ENCODE results near the gene ITIH4.

The ITIH4 gene

DNA sequence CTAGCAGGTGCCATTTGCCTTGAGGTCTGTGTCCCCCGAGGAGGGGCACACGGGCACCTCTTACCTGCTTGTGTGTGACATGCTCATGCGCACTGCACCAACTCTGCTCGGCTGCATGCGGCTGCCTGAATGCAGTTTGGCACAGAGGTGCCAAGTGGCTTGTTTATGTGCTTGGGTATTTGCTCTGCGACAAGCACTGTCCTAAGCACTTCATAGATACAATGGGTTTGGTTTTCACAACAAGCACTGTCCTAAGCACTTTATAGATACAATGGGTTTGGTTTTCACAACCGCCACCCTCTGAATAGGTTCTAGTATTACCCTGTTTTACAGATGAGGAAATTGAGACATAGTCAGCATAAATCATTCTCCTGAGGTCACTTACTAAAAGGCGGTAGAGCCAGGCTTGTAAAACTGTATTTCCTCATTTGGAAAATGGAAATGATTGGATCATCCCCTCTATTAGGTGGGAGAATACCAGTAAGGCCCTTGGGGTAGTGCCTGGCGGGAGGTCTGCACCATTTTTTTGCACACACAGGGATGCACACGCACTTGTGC is 487 bp downstream of the ITIH4 start:
- no peak for DNase-seq

DNA sequence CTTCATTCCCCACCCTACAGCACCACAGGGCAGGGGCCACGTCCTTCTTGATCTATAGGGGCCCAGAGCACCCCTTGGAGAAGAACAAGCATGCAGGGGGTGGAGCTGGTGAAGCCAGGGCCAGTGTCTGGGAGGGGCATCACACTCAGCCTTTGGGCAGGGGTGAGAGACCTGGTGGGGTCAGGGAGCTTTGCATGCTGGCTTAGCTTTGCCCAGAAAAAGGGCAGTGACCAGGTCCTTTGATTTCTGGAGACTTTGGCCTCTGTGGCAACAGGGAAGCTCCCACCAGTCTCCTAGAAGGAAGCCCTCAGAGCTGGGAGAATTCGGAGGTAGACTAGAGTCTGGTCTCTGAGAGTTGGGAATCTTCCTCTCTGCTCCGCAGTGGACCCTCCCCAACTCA is 990 bp downstream of the ITIH4 start:
- DNase-seq, result no peak

DNA sequence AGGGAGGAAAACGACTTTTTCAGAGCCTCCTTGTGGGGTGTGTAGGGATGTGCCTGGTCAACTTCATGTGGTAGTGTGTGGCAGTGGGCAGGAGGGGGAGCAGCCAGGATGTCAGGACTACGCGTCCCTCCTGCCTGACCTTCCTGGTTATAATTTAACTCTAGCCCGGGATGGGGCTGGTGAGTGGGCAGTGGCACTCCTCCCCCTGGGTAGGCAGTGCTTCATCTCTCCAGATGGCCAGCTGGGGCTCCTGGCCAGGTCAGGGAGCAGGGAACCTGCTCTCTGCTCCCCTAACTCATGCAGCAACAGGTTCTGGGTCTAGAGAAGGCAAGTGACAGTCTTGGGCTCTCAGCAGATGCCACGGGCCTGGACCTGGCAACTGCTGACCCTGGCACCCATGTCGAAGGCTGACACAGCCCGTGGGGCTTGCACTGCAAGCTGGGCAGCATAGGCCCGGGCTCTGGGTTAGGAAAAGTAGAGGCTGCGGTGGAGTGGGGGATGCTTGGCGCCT is 2.6 kb downstream of the ITIH4 start:
- no peak for DNase-seq

DNA sequence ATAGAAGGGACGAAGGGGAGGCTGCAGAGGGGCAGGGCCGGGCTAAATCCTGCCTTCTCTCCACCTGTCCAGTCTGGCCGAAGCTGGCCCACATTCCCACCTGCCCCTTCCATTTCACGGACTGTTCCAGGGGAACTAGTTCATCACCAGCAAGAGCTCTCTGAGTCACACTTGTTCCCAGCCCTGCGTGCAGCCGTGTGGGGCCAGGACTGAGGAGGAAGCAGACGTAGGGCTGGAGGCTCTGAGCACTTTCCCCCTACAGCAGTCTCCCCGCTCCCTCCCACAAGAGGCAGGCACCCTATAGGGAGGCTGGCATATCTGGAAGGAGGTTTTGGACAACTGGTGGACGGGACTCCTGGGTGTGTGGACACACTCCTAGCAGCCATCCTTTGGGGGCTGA is 3.0 kb downstream of the ITIH4 start:
- DNase-seq, result no peak

DNA sequence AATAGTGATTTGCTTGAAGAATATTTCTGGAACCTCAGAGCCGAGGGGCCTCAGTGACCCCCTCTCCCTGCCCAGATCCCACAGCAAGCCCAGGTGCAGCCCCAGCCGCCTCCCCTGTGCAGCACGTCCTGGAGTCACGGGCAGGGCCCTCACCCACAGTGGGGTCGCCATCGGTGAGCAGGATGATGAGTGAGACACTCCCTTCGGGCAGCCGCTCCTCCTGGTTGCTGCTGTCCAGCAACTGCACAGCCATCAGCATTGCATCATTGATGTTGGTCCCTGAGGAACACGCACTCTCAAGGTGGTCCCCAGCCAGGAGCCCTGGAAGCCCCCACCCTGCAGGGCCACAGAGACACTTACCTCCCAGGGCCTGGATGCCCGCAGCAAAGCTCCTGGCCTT is 6.4 kb downstream of the ITIH4 start:
- no peak for DNase-seq

DNA sequence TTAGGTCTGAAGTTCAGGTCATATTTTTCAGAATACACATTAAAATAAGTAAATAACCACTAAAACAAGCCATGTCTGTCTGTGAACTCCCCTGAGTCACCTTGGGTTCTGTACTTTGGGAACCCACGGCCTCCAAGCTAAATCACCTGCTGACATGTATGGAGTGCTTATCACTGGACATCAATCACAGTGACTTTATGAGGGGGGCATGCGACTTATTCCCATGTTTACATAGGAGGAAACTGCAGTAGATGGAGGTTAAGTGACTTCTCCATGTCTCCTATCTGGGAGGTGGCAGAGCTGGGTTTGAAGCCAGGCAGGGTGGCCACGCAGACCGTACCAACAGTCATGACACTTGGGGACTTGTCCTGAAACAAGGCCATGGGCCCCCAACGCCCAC is 8.1 kb downstream of the ITIH4 start:
- DNase-seq, result no peak

DNA sequence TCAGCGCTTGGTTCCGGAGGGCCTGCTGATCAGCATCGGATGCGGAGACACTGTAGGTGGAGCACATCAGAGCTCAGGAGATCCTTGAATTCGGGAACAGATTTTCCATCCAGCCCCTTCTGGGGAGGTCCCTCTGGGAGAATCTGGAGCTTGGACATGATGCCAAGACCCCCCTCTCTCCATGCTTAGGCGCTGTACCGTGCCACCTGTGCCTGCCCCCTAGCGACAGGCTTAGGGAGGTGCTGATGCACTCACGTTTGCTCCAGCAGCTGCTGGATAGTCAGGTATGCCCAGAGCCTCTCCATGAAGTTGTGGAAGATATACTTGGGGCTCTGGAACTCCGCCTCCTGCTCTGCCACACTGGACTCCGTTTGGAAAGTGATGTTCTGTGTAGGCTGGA is 9.7 kb downstream of the ITIH4 start:
- DNase-seq, result peak; percentile 36

DNA sequence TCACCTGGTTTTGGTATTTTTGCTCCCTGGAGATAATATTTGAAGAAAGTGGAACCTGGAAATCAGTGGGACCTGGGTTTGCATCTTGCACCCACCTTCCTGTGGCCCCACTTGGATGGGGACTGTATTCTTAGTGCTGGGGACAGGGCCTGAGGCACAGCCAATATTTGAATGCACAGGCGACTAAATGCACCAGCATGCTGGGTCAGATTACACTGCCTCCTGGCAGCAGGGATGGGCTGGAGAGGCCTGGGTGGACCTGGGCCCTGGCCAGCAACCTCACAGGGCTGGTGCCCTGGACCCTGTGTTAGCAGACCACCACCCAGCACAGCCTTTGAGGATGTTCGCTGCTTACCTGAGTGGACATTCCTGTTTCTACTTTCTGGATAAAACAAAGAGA is 10.5 kb downstream of the ITIH4 start:
- DNase-seq, result no peak

DNA sequence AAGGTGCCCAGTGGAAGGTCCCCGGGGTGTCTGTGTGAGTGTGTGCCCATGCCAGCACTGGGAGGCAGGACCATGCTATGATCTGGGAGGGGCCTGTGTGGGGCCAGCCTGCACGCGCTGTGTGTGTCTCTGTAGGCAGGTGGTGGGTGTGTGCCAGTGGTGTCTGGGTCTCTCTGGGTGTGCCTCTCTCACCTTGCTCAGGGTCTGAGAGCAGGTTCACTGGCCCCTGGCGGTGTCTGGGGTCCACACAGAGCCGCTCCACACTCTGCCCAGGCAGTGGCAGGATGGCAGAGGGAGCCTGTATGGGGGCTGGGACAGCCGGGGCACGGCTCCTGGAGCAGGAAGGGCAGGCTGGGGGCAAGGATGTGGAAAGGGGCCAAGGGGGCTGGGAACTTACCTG is 12.6 kb downstream of the ITIH4 start:
- no peak for DNase-seq

DNA sequence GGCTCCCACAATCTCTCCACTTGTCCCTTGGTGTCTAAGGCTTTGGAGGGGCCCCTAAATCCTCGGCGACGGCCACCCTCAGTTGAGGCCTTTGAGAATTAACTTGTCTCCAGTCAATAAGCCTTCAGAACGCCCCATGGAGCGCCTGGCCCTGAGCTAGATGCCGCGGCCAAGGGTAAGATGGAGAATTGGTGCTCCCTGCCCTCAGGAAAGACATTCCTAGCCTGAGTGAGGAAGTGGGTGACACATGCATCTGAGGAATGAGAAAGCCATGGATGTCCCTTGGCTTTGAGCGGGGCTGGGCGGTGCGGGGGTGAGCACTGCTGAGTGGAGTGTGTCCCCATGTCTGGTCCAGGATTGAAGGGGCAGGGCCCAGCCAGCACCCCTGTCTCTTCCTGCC is 13.3 kb downstream of the ITIH4 start:
- DNase-seq, result no peak

DNA sequence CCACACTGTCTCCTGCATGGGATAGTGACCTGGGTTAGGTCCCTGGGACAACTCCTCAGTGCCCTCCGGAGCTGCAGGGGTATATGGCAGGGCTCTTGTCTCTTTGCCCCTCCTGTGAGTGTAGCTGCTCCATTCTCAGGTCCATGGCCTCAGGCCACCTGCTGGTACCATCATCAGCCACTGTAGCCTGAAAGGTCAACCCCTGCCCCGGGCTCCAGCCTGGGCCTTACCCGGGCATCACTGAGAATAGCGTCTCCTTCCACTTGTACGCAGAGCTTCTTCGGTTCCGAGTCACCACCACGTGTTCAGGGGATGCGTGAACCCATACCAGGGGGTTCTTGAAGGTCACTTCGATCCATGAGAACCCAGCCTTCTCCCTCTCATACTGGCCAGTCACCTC is 13.8 kb downstream of the ITIH4 start:
- no peak for DNase-seq

DNA sequence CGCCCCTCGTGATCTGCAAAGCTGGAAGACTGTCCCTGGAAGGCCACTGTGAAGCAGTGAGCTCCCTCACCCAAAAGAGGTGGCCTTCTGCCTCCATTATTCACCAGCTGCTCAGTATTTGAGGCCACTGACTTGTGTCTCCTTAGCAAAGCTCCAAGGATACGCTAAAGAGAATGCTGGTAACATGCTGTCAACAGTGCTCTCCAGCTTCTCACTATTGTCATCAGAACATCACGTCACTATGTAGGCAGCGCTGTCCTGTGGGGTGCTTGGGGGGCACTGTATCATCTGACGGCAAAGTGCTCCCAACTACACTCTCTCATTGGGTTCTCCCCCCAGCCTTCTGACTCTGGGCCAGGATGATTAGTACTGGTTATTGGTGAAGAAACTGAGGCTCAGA is 14.3 kb downstream of the ITIH4 start:
- no peak for DNase-seq

DNA sequence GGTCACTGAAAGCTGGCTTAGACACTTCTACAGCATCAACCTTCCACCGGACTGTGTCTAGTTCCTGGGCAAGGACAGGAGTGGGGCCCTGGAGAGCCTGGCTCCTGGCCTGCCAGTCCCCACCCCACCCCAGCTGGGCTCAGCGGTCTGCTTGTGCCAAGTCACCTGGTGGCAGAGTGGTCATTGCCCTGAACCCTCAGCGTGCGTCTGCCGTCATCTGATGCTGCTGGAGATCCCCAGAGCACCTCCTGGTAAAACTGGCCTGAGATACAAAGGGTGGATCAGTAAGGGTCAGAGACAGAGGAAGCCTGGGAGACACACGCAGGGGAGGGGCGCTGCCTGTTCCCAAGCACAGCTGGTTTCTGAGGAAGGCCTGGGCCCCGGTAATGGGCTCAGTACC is 16.7 kb downstream of the ITIH4 start:
- DNase-seq, result no peak

DNA sequence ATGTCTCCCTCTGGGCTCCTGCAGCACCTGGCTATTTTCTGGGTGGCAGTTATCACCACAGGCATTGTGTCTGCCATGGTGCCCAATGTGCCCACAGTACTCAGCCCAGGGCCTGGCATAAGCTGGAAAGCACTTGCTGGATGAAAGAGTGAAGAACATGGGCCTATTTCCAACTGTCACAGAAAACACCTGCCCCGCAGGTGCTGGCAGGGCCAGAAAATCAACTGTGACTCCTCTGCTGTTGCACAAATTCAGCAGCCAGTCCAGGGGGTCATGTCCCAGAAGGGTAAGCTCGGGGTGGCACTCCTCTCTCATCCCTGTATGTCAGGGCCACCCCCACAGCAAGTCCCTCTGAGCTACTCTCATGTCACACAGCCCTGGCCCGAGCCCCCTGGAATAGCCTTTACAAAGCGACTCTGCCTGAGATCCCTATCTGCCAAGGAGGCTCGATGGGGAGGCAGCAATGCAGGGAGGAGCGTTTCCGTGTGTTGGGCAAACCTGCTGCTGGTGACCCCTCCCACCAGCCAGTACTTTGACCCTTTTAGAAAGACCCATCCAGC is 18.9 kb downstream of the ITIH4 start:
- DNase-seq, result no peak

DNA sequence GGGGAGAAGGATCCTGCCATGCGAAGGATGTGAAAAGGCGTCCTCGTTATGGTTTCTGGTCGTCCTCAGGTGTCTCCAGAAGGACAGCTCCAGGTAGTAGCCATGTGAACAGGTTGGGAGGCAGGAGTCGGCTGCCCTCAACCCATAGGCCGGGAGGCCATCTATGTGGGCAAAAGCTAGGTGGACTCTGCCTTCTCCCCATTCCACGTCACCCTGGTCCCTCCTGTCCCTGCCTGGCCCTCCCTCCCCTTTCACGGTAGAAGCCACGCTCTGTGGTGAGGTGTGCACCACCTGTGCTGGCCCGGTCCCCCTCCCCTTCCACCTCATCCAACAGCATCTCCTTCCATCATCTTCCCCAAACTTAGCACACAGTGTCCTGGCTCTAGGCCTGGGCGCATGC is 19.5 kb downstream of the ITIH4 start:
- no peak for DNase-seq

DNA sequence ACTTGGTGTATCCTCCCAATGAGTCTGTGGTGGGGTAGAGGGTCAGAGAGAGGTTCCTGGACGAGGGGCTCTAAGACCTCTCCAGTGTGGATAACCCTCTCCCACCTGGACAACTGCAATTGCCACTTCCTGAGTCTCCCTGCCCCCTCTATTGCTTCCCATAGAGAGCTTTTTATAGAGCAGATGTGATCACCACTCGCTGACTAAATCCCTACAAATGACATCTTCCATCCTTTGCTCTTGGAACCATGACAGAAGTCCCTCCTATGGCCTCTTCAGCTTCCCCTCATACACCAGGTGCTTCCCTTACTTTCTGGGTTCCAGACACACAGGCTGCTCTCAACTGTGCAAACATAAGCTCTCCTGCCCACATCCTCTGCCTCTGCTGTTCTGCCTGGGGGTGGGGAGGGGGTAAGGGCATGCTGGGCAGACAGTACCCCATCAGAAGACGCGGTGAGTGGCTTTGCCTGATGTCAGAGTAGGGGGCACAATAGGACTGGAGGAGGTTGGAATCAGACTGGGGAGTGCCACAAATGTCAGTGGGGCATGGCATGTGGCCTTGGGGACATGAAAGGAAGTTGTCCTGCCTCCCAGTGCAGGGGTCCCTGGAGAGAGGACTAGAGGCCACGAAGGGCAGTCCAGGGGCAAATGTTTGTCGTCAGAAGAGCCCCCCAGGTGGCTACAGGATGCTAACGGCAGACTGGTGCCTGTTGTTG is 20.7 kb downstream of the ITIH4 start:
- DNase-seq, result no peak

DNA sequence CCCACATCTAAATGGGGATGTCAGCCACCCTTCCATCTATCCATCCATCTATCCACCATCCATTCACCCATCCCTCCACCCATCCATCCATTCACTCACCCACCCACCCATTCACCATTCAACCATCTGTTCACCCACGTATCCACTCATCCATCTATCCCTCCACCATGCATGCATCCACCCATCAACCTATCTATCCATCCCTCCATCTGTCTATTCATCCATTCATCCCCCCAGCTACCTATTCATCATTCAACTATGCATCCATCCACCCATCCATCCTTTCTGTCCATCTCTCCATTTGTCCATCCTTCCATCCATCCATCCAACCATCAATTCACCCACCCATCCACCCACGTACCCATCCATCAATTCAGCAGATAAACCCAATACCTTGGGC is 21.3 kb downstream of the ITIH4 start:
- DNase-seq, result no peak

DNA sequence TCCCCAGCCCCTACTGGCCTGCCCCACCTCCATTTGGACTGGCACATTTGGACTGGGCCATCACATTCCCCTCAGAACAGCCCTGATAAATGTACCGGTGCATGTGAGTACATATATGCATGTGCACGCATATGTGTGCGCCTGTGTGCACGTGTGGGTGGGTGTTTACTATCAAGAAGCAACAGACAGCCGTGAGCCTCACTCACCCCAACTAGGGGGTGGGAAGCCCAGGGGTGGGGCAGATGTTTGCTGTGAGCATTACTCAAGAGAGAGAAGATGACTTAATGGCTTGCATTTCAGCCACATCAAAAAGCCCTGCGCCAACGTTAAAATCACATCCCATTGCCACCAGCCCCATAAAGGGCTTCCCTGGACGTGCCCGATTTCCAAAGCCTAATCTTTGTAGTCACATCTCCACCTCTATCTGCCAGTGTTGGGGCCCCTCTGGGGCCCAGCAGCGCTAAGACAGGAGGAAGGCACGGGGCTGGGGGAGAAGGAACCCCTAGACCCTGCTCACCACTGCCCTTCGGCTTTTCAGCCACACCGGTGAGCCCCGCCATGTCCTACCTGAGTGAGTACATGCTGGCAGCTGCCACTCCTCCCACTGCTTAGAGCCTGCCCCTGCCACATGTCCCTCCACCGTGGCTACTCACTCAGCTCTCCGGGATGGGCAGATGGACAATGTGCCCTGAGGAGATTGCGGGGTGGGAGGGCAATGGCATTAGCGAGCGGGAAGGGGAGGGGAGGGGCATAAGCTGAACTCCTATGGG is 25.0 kb downstream of the ITIH4 start:
- DNase-seq, result no peak

DNA sequence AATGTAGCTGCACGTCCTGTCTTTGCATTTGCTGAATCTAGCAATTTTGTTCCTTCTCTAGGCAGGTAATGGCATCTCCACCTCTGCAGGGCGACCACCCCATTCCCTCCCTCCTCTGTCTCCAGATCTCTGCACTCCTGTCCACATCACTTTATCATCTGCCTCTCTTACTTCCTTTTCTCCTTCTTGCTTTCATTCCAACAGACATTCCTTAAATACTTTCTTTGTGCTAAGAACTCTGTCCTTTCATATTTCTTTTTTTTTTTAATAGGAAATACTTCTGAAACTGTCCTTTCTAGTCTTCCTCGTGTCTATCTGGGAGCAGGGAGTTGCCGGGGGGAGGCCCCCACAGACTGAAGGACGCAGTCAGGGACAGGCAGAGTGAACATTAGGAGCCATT is 28.6 kb downstream of the ITIH4 start:
- no peak for DNase-seq

DNA sequence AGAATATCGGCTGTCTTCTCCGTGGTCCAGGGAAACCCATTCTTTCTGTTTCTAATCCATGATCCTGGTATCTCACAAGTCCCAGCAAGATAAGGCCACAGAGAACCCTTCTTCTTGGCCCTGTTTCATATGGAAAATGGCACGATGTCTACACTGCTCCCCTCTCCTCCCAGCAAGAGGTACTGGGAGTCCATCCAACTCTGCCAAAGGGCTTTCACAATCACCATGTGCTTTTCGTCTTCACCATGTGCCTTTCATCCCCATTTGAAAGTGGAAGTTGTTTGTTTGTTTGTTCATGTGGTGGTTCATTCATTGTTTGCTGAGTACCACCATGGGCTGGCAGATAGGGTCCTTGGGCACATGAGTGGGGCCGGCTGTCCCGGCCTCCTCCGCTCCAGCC is 30.4 kb downstream of the ITIH4 start:
- no peak for DNase-seq

DNA sequence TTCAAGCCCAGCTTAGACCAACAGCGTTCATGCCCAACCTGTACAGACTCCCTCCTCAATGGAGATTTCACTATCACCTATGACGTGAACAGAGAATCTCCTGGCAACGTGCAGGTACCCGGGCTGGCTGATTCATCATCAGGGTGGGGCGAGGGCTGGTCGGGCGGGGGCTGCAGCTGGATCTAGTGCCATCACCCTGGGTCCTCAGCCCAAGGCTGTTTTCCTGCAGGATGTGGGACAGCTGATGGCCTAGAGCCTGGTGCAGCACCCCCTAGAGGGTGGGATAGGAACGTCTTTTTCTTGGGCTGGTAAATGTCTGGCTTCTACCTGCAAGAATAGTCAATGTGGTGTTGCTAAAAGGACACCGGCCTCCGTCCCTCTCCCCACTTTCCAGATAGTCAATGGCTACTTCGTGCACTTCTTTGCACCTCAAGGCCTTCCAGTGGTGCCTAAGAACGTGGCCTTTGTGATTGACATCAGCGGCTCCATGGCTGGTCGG is 31.4 kb downstream of the ITIH4 start:
- DNase-seq, result no peak

DNA sequence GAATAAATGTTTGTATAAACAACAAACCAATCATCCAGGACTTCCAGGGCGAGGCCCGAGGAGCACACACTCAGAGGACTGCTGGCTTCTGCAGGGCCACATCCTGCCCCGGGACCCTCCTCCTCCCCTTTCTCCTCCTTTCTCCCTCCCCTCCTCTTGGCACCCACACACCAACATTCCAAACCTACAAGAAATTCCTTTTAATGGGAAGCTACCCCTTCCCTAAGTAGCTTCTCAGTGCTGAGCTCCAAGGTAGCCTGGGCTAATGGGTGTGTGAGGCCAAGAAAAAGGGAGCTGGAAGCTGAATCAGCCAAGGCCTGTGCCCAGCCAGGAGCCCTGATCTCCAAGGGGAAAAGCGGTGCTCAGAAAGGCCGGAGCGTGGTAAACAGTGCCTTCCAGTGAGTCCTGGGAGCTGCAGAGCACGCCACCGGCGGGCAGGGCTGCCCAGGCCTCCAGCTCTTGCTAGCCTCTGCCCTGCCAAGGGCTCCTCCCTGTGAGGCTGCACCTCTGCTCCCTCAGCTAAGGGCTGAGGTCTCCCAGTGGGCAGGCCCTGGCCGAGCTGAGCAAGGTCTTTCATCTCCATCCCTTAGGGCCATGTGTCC is 32.0 kb downstream of the ITIH4 start:
- DNase-seq, result no peak

DNA sequence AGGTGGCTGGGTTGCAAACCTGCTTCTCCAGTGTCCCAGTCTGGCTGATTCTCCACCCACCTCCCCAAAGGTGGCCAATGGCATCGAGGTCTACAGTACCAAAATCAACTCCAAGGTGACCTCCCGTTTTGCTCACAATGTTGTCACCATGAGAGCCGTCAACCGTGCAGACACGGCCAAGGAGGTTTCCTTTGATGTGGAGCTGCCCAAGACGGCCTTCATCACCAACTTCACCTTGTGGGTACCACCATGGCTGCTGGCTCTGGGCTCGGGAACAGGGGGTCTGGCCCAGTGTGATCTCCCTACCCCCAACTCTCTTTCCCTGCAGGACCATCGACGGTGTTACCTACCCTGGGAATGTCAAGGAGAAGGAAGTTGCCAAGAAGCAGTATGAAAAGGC is 34.1 kb downstream of the ITIH4 start:
- no peak for DNase-seq
